ENCODE data around the gene CASKIN1.

Gene CASKIN1

GRCh38 chr16:2232094-2232990 lies 35.9 kb upstream of the CASKIN1 start:
- DNase-seq = no peak

GRCh38 chr16:2231016-2231931 lies 34.9 kb upstream of the CASKIN1 start:
- DNase-seq = no peak

- no peak for DNase-seq
Measured at GRCh38 chr16:2230376-2230775, 34.0 kb upstream of the CASKIN1 start.

- DNase-seq = no peak
Measured at GRCh38 chr16:2229632-2230250, 33.3 kb upstream of the CASKIN1 start.

- DNase-seq = no peak
Measured at GRCh38 chr16:2229091-2229490, 32.7 kb upstream of the CASKIN1 start.

GRCh38 chr16:2228161-2228824 lies 31.9 kb upstream of the CASKIN1 start:
- no peak for DNase-seq

- DNase-seq = no peak
Measured at GRCh38 chr16:2226918-2227317, 30.5 kb upstream of the CASKIN1 start.

- no peak for DNase-seq
Measured at GRCh38 chr16:2226245-2226793, 29.9 kb upstream of the CASKIN1 start.

- peak; percentile 65 for DNase-seq
Measured at GRCh38 chr16:2223942-2224486, 27.6 kb upstream of the CASKIN1 start.

GRCh38 chr16:2223221-2223941 lies 27.0 kb upstream of the CASKIN1 start, which contains the start of gene E4F1:
TSS of gene E4F1 (plus strand) at chr16:2223591. CDS start at chr16:2223614, 23 bp downstream.
- peak; percentile 99 for DNase-seq

- DNase-seq = no peak
Measured at GRCh38 chr16:2216330-2216729, 19.9 kb upstream of the CASKIN1 start.

- DNase-seq = no peak
Measured at GRCh38 chr16:2214719-2214968, 18.2 kb upstream of the CASKIN1 start, which contains the start of gene PGP. TSS of gene PGP (minus strand) at chr16:2214840. CDS start at chr16:2214777, 63 bp downstream.

- no peak for DNase-seq
Measured at GRCh38 chr16:2213817-2214718, 17.7 kb upstream of the CASKIN1 start.

- DNase-seq = no peak
Measured at GRCh38 chr16:2212362-2213324, 16.2 kb upstream of the CASKIN1 start.

GRCh38 chr16:2211923-2212347 lies 15.5 kb upstream of the CASKIN1 start:
- DNase-seq = no peak

GRCh38 chr16:2210386-2211365 lies 14.3 kb upstream of the CASKIN1 start, which contains the start of gene BRICD5:
TSS of gene BRICD5 (minus strand) at chr16:2210863. CDS start at chr16:2210833, 30 bp downstream.
- no peak for DNase-seq

- no peak for DNase-seq
Measured at GRCh38 chr16:2210009-2210332, 13.6 kb upstream of the CASKIN1 start.
